CD4-positive, alpha-beta T cell treated with Interleukin-1 beta for 1 hour (primary cell): ENCODE data around the gene TNFRSF19.
A peak's percentile ranks its signal among the peaks of the same experiment; 100 is the strongest.
"Not testable (repeated sequence)": the region's sequence is repeated elsewhere in the genome, so short reads cannot be mapped to it uniquely, and the experiment has no call there.

Experiments
- DNase-seq, 2 donors: peaks; one replicate each; pipeline ENCODE4 v3.0.0-alpha.2; 2020 to 2022

TNFRSF19 gene

GRCh38 chr13:23570921-23571315 is 706 bp downstream of the TNFRSF19 start:
- no peak for DNase-seq

GRCh38 chr13:23571431-23571830 is 1.2 kb downstream of the TNFRSF19 start:
- DNase-seq = no peak

- DNase-seq = no peak
Measured at GRCh38 chr13:23572836-23573235, 2.6 kb downstream of the TNFRSF19 start.

- DNase-seq = no peak
Measured at GRCh38 chr13:23574421-23575145, 4.4 kb downstream of the TNFRSF19 start.

GRCh38 chr13:23575632-23576031 is 5.4 kb downstream of the TNFRSF19 start:
- DNase-seq = no peak

GRCh38 chr13:23578411-23579071 is 8.3 kb downstream of the TNFRSF19 start:
- DNase-seq = peak; percentile 60 to 71

- DNase-seq = peak; percentile 91
Measured at GRCh38 chr13:23579072-23579895, 9.1 kb downstream of the TNFRSF19 start.

GRCh38 chr13:23579896-23580683 is 9.9 kb downstream of the TNFRSF19 start:
- DNase-seq = no peak

- no peak for DNase-seq
Measured at GRCh38 chr13:23580684-23581060, 10.5 kb downstream of the TNFRSF19 start.

GRCh38 chr13:23583491-23583890 is 13.3 kb downstream of the TNFRSF19 start:
- no peak for DNase-seq

GRCh38 chr13:23584275-23584674 is 14.1 kb downstream of the TNFRSF19 start:
- DNase-seq = no peak

- no peak for DNase-seq
Measured at GRCh38 chr13:23586336-23586735, 16.1 kb downstream of the TNFRSF19 start.

- no peak for DNase-seq
Measured at GRCh38 chr13:23588666-23589065, 18.5 kb downstream of the TNFRSF19 start.

GRCh38 chr13:23592596-23592995 is 22.4 kb downstream of the TNFRSF19 start:
- no peak for DNase-seq

GRCh38 chr13:23593148-23593547 is 22.9 kb downstream of the TNFRSF19 start:
- DNase-seq = no peak

GRCh38 chr13:23594290-23594689 is 24.1 kb downstream of the TNFRSF19 start:
- not testable (repeated sequence) for DNase-seq

- DNase-seq = no peak
Measured at GRCh38 chr13:23598369-23598768, 28.2 kb downstream of the TNFRSF19 start.

GRCh38 chr13:23599083-23599925 is 29.1 kb downstream of the TNFRSF19 start:
- DNase-seq = no peak

GRCh38 chr13:23600100-23600499 is 29.9 kb downstream of the TNFRSF19 start:
- no peak for DNase-seq

GRCh38 chr13:23600534-23600933 is 30.3 kb downstream of the TNFRSF19 start:
- DNase-seq = no peak

- DNase-seq = no peak
Measured at GRCh38 chr13:23605831-23606230, 35.6 kb downstream of the TNFRSF19 start.

GRCh38 chr13:23608138-23608537 is 37.9 kb downstream of the TNFRSF19 start:
- no peak for DNase-seq
